ENCODE results near the gene MYO1E.

MYO1E gene

DNA sequence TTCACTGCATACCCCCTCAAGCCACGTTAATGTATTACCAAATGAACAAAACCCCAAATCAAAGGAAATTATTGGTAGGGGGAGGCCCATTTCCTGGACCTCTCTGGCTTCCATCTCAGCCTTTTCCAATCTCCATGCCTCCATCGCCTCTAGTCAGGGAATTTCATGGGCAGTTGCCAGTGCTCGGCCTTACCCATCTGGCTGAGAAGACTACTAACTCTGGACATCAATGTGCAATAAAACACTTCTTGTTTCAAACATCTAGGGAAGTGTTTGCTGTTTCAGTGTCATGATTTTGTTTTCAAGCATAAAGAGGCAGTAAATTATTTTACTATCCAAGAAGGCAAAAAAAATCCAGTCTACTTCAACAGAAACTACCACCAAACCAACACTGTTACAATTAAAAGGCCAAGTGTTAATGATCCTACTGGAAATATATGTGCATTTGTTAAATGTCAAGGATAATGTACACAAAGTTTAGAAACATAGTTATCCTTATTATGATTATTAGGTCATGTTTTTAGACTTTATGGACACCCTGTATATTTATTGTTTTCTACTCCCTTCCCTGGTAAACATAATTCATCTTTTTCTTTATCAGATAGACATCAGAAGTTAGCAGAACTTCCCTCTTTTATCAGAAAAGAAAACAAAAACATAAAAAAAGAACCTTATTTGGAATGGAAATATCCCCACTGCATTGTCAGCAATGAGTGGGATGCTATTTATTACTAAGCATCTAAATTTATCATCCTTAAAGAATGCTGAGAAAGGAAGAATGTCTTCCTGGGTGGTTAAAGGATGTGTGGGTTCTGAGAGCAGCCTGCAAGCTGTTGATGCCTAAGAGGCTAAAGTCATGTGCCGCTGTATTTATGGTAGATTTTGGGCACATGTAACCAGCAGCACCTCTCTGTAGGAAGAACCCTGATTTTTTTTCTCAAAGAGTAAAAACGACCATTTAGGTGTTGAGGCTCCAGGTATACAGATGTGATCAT, 150.9 kb downstream of the MYO1E start:
- no peak for FAIRE-seq
- DNase-seq (ENCODE audit: insufficient read length, low spot score): no peak
- TF ChIP-seq, protein P1, sequence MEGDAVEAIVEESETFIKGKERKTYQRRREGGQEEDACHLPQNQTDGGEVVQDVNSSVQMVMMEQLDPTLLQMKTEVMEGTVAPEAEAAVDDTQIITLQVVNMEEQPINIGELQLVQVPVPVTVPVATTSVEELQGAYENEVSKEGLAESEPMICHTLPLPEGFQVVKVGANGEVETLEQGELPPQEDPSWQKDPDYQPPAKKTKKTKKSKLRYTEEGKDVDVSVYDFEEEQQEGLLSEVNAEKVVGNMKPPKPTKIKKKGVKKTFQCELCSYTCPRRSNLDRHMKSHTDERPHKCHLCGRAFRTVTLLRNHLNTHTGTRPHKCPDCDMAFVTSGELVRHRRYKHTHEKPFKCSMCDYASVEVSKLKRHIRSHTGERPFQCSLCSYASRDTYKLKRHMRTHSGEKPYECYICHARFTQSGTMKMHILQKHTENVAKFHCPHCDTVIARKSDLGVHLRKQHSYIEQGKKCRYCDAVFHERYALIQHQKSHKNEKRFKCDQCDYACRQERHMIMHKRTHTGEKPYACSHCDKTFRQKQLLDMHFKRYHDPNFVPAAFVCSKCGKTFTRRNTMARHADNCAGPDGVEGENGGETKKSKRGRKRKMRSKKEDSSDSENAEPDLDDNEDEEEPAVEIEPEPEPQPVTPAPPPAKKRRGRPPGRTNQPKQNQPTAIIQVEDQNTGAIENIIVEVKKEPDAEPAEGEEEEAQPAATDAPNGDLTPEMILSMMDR (IDR thresholded peaks at IDR 0.05; ENCODE audit: insufficient read depth, missing control alignments): no peak

DNA sequence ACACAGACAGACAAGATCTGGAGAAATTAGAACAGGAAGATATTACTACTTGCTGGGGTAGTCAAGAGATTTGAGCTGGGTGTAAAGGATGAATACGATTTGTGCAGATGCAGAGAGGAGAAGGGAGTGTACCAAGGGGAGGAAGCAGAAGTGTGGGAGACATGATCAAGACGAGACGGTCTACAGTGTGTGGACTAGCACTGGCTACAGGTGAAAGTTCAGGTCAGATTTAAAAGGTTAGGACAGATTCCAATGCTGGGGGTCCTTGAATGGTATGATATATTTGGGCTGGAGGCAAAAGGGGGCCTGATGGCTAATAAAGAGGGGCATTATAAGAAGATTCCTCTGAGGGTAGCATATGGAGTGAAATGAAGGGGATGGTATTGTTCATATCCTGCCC, 154.0 kb downstream of the MYO1E start:
- FAIRE-seq: no peak
- DNase-seq (ENCODE audit: insufficient read length, low spot score): no peak
- TF ChIP-seq, protein P1 (IDR thresholded peaks at IDR 0.05; ENCODE audit: insufficient read depth, missing control alignments): no peak

DNA sequence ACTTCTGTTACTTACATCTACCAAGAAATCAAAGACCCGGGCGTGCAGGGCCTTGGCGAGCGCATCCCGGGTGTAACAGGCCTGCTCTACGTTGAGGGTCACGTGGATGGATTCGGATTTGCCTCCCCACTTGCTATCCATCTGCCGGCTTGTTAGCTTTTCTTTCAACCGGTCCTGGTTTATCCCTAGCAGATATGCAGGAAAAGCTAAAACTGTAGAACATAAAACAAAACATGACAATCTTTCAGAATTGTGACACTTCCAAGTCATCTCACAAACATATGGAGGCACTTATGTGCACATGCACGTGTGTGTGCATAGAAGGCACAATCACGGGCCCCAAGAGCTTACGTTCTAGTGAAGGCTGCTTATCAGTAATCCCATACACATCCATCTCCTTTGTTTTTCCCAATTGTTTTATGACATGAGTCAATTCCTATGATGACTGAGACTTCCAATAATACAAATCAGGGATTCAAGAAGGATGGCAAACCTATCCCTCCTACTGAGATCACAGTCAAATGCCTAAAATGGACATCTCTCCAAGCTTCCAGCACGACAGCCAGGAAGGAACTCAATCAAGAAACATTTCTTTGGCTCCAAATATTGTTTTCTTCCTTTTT, 154.7 kb downstream of the MYO1E start:
- DNase-seq (ENCODE audit: insufficient read length, low spot score) (no peak), FAIRE-seq (no peak)
- TF ChIP-seq, protein P1 (IDR thresholded peaks at IDR 0.05; ENCODE audit: insufficient read depth, missing control alignments): no peak

DNA sequence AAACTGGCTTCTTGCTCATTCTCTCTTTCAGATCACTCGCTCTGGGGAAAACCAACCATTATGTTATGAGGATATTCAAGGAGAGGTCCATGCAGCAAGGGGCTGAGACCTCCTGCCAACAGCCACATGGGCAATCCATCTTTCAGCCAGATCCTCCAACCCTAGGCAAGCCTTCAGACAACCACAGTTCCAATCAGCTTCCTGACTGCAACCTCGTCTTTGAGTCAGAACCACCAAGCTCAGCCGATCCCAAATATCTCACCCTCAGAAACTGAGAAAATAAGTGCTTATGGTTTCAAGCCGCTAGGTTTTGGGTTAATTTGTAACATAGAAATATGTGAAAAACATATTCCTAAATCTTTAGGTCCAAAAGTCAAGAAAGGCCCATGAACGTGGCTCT, 155.8 kb downstream of the MYO1E start:
- TF ChIP-seq, protein P1 (IDR thresholded peaks at IDR 0.05; ENCODE audit: insufficient read depth, missing control alignments): no peak
- FAIRE-seq (no peak), DNase-seq (ENCODE audit: insufficient read length, low spot score) (no peak)

DNA sequence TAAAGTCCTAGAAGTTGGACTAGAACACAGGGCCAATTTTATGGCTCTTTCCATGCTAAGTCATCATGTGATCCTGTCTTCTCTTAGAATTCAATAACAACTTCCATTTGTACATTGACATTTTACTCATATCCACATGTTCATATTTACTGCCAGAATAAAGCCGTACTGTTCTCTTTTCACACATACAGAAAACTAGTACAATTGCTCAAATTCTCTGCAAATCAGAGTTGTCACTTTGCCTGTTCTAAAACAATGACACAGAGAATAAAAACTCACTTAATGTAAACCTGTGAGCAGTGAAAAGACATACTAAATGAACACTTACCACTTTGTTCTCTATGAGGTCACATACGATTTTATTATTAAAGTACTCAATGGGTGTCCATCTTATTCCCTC, 162.5 kb downstream of the MYO1E start:
- DNase-seq (ENCODE audit: insufficient read length, low spot score) (no peak), FAIRE-seq (no peak)
- TF ChIP-seq, protein P1 (IDR thresholded peaks at IDR 0.05; ENCODE audit: insufficient read depth, missing control alignments): no peak

DNA sequence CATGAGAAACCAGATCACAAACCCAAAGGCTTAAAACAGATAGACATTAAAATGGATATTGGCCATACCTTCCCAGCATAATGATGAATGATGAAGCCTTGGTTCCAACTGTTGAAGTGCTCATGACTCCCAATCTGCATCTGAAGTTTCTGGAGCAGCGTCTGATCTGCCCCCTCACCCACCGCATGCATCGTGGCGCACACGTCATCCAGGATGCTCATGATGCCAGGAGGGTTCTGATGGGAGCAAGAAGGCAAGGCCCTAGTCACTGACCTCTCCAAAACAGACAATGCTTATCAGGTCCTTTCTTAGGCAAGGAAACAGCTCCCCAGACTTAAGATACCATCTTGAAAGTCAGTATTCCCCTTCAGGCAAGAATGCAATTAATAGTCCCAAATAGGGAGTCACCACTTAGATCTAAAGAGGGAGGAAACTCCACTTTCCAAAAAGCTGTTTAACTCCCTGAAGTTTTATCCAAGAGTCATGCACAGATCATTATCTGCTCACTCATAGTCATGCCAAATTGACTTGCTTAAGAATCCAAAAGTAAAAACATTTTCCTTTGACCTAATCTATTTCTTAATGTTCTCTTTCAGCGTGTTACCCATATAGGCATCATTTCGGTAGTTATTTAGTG, 163.9 kb downstream of the MYO1E start:
- TF ChIP-seq, protein P1 (IDR thresholded peaks at IDR 0.05; ENCODE audit: insufficient read depth, missing control alignments): no peak
- FAIRE-seq (no peak), DNase-seq (ENCODE audit: insufficient read length, low spot score) (no peak)
